Parathyroid adenoma (tissue), 2 donors: ENCODE measurements around the gene E2F3.
A peak's percentile ranks its signal among the peaks of the same experiment; 100 is the strongest.
"Not testable (repeated sequence)": the region's sequence is repeated elsewhere in the genome, so short reads cannot be mapped to it uniquely, and the experiment has no call there.

Experiments used
- H2AFZ ChIP-seq: fragments of 300-600 bp; sonication (generic); one replicate; pipeline ENCODE4 v1.7.0; 2017; ENCODE audit warnings: antibody characterized with exemption, mild to moderate bottlenecking
- H3K27ac ChIP-seq: fragments of 300-600 bp; sonication (generic); one replicate; pipeline ENCODE4 v1.7.0; 2017
- H3K27me3 ChIP-seq: fragments of 300-600 bp; sonication (generic); one replicate; pipeline ENCODE4 v1.7.0; 2017; ENCODE audit warnings: low read length; ENCODE audit not compliant: control insufficient read depth, insufficient read depth
- H3K36me3 ChIP-seq: fragments of 300-600 bp; sonication (generic); one replicate; pipeline ENCODE4 v1.7.0; 2017; ENCODE audit warnings: low read length; ENCODE audit not compliant: control insufficient read depth, insufficient read depth
- H3K4me1 ChIP-seq: fragments of 300-600 bp; sonication (generic); one replicate; pipeline ENCODE4 v1.7.0; 2017; ENCODE audit warnings: control low read depth
- H3K4me2 ChIP-seq: fragments of 300-600 bp; sonication (generic); one replicate; pipeline ENCODE4 v1.7.0; 2017; ENCODE audit warnings: low read length
- H3K4me3 ChIP-seq: fragments of 300-600 bp; sonication (generic); one replicate; pipeline ENCODE4 v1.7.0; 2017; ENCODE audit warnings: low read depth, low read length
- H3K79me2 ChIP-seq: fragments of 300-600 bp; sonication (generic); one replicate; pipeline ENCODE4 v1.7.0; 2017; ENCODE audit warnings: control low read depth
- H3K9ac ChIP-seq: fragments of 300-600 bp; sonication (generic); one replicate; pipeline ENCODE4 v1.7.0; 2017; ENCODE audit warnings: mild to moderate bottlenecking
- H3K9me3 ChIP-seq: fragments of 300-600 bp; sonication (generic); one replicate; pipeline ENCODE4 v1.7.0; 2017; ENCODE audit warnings: low read length; ENCODE audit not compliant: control insufficient read depth
- CTCF ChIP-seq: fragments of 300-600 bp; sonication (generic); IDR thresholded peaks from one replicate; pipeline ENCODE4 v1.7.0; 2017; ENCODE audit warnings: antibody characterized with exemption, mild to moderate bottlenecking
- donor health status: primary hyperparathyroidism.

The E2F3 gene

GRCh38 chr6:20529086-20529448, 127.4 kb downstream of the E2F3 start:
- not testable (repeated sequence) for H3K79me2 ChIP-seq, H3K4me1 ChIP-seq, H3K9ac ChIP-seq, H3K27me3 ChIP-seq, H3K27ac ChIP-seq, H3K9me3 ChIP-seq, H3K4me2 ChIP-seq, H3K36me3 ChIP-seq, H3K4me3 ChIP-seq
- TF ChIP-seq CTCF: peak; percentile 66
- H2AFZ ChIP-seq: peak overlapping the region; percentile 25

- Histone ChIP-seq H3K9me3 (no peaks in the 10 kb centered on the region), H2AFZ (no peak overlapping the region), H3K4me2 (no peak overlapping the region), H3K79me2 (peaks cover 6% of the 10 kb centered on the region), H3K27me3 (no peaks in the 10 kb centered on the region), H3K9ac (no peak overlapping the region), H3K36me3 (no peaks in the 10 kb centered on the region), H3K4me3 (no peak overlapping the region), H3K27ac (no peak overlapping the region), H3K4me1 (peaks cover 6% of the 10 kb centered on the region)
- no peak for TF ChIP-seq CTCF
Observed at GRCh38 chr6:20532881-20533280, 131.2 kb downstream of the E2F3 start.

GRCh38 chr6:20533746-20534294, 132.1 kb downstream of the E2F3 start:
- peak overlapping the region; percentile 97 for H3K4me2 ChIP-seq
- peak overlapping the region; percentile 95 for H3K4me3 ChIP-seq
- H2AFZ ChIP-seq: peak overlapping the region; percentile 93
- no peaks in the 10 kb centered on the region for H3K27me3 ChIP-seq
- no peaks in the 10 kb centered on the region for H3K9me3 ChIP-seq
- H3K27ac ChIP-seq: peak overlapping the region; percentile 76
- peaks cover 6% of the 10 kb centered on the region for H3K4me1 ChIP-seq
- H3K9ac ChIP-seq: no peak overlapping the region
- H3K79me2 ChIP-seq: peaks cover 6% of the 10 kb centered on the region
- TF ChIP-seq CTCF: no peak
- H3K36me3 ChIP-seq: no peaks in the 10 kb centered on the region

- H3K4me3 ChIP-seq: peak within 1 kb of the TSS; percentile 95
- peak within 1 kb of the TSS; percentile 97 for H3K4me2 ChIP-seq
- H3K9me3 ChIP-seq: no peaks in the 10 kb centered on the region
- peak within 1 kb of the TSS; percentile 76 for H3K27ac ChIP-seq
- H3K27me3 ChIP-seq: no peaks in the 10 kb centered on the region
- H2AFZ ChIP-seq: peak within 1 kb of the TSS; percentile 93
- peaks cover 6% of the 10 kb centered on the region for H3K4me1 ChIP-seq
- no peak within 1 kb of the TSS for H3K9ac ChIP-seq
- no peak for TF ChIP-seq CTCF
- H3K79me2 ChIP-seq: peaks cover 6% of the 10 kb centered on the region
- H3K36me3 ChIP-seq: no peaks in the 10 kb centered on the region
Observed at GRCh38 chr6:20534295-20535262, 132.9 kb downstream of the E2F3 start, which contains the start of gene CDKAL1. TSS of gene CDKAL1 (plus strand) at chr6:20534457. CDS start at chr6:20546351, 11,894 bp downstream.
